Stimulated activated CD4-positive, alpha-beta T cell treated with anti-CD3 and anti-CD28 coated beads, TNF-alpha, amount 100 ng/mL, for 24 hours (primary cell): ENCODE results near the gene FABP1.

Source experiments
- DNase-seq, 3 experiments: peaks; one replicate each; pipeline ENCODE4 v3.0.0-alpha.2; 2020; ENCODE audit warnings: low read depth in 3 of 3

Gene FABP1

GRCh38 chr2:88081924-88082608, 45.8 kb downstream of the FABP1 start:
- DNase-seq, result no peak

- DNase-seq, result no peak
These were observed 47.3 kb downstream of the FABP1 start for GRCh38 chr2:88080545-88080944.

GRCh38 chr2:88078643-88079172, 49.2 kb downstream of the FABP1 start:
- DNase-seq, result no peak

- no peak for DNase-seq
These were observed 50.8 kb downstream of the FABP1 start for GRCh38 chr2:88077080-88077479.

GRCh38 chr2:88074854-88075292, 53.0 kb downstream of the FABP1 start:
- DNase-seq, result no peak

- DNase-seq, result no peak
These were observed 53.7 kb downstream of the FABP1 start for GRCh38 chr2:88074150-88074549.
